A549 (cell line): Measurements from ENCODE around the gene DNAJC18. TPM values are rescaled to one million over a fixed set of nuclear protein-coding genes. Genes with fewer than 3 reads are reported as not detected.
"Not testable (repeated sequence)": the region's sequence is repeated elsewhere in the genome, so short reads cannot be mapped to it uniquely, and the experiment has no call there.

Experiments
- ATAC-seq, 2 experiments: fragments of 200-7000 bp in 1 of 2; fragments of >200 bp in 1 of 2; cut with Nextera tagmentation in 1 of 2; cut with Tn5 transposase in 1 of 2; 3 replicates each; pipeline versions ENCODE4 v1.8.0 to v1.9.1; 2018 to 2020; ENCODE audit warnings: mild to moderate bottlenecking in 1 of 2, moderate library complexity in 1 of 2
- CTCF ChIA-PET: fragments of 300-600 bp; sonication (Branson Sonifier 250); formaldehyde crosslinking; extraction: SDS; loops from one replicate; lab custom pipeline; 2021; ENCODE audit warnings: antibody characterized with exemption, inconsistent platforms; lab: Yijun Ruan, JAX
- POLR2A ChIA-PET: fragments of 350-600 bp; formaldehyde crosslinking; extraction: SDS; loops from one replicate; lab custom pipeline; 2021; ENCODE audit warnings: antibody characterized with exemption, inconsistent platforms; lab: Yijun Ruan, JAX
- DNase-seq, 2 experiments: peaks; one replicate each; pipeline versions ENCODE4 v3.0.0 to v3.0.0-alpha.2; 2011 to 2016; ENCODE audit warnings: low read depth in 1 of 2, low spot score in 1 of 2
- FAIRE-seq: peaks from 2 replicates; lab custom pipeline; 2011; peaks lifted over from hg19 to GRCh38; lab: Jason Lieb, UNC
- H3K27ac ChIP-seq, 2 experiments: fragments of >200 bp; sonication (Bioruptor Twin); formaldehyde crosslinking; 3 replicates each; pipeline ENCODE4 v1.5.1; 2016 to 2017
- H3K4me1 ChIP-seq: fragments of >200 bp; sonication (Bioruptor Twin); formaldehyde crosslinking; 3 replicates; pipeline ENCODE4 v1.6.1; 2016
- H3K4me2 ChIP-seq: fragments of >200 bp; sonication (Bioruptor Twin); formaldehyde crosslinking; 3 replicates; pipeline ENCODE4 v1.6.1; 2016
- H3K4me3 ChIP-seq: fragments of >200 bp; sonication (Bioruptor Twin); formaldehyde crosslinking; 3 replicates; pipeline ENCODE4 v1.5.1; 2016
- H3K9me3 ChIP-seq: fragments of >200 bp; sonication (Bioruptor Twin); formaldehyde crosslinking; 3 replicates; pipeline ENCODE4 v1.6.1; 2016
- BCL3 ChIP-seq: fragments of >200 bp; sonication (Bioruptor Twin); formaldehyde crosslinking; IDR thresholded peaks from 3 replicates; pipeline ENCODE4 v1.6.1; 2016
- CEBPB ChIP-seq, 2 experiments: fragments of >200 bp in 1 of 2; sonication (Bioruptor Twin) in 1 of 2; formaldehyde crosslinking in 1 of 2; IDR thresholded peaks; 2 replicates each; pipeline ENCODE4 v1.6.1; 2012 to 2016
- CHD2 ChIP-seq: fragments of 150-350 bp; IDR thresholded peaks from 2 replicates; pipeline ENCODE4 v1.6.1; 2014; ENCODE audit warnings: low read length; ENCODE audit not compliant: partially characterized antibody
- EHF ChIP-seq: fragments of 250-450 bp; sonication (Bioruptor Pico); IDR thresholded peaks from 2 replicates; pipeline ENCODE4 v1.5.0; 2020; ENCODE audit warnings: mild to moderate bottlenecking
- EHMT2 ChIP-seq: fragments of 200-600 bp; sonication (generic); IDR thresholded peaks from 2 replicates; pipeline ENCODE4 v1.6.1; 2016; ENCODE audit warnings: antibody characterized with exemption, low read depth, mild to moderate bottlenecking, moderate library complexity
- ESRRA ChIP-seq: fragments of 150-350 bp; IDR thresholded peaks from 2 replicates; pipeline ENCODE4 v1.6.1; 2014; ENCODE audit warnings: mild to moderate bottlenecking, low read length, borderline replicate concordance
- FOXS1 ChIP-seq: fragments of 250-450 bp; sonication (Bioruptor Pico); IDR thresholded peaks from 2 replicates; pipeline ENCODE4 v1.5.0; 2020; ENCODE audit warnings: mild to moderate bottlenecking, moderate library complexity
- HOXA7 ChIP-seq: fragments of 250-450 bp; sonication (Bioruptor Pico); IDR thresholded peaks from 2 replicates; pipeline ENCODE4 v1.5.0; 2020; ENCODE audit warnings: mild to moderate bottlenecking, moderate library complexity
- HOXB13 ChIP-seq: fragments of 250-450 bp; sonication (Bioruptor Pico); IDR thresholded peaks from 2 replicates; pipeline ENCODE4 v1.5.0; 2020; ENCODE audit warnings: low read depth, mild to moderate bottlenecking, moderate library complexity
- MAZ ChIP-seq: fragments of 150-350 bp; IDR thresholded peaks from 2 replicates; pipeline ENCODE4 v1.6.1; 2014; ENCODE audit warnings: antibody characterized with exemption, low read depth, low read length, borderline replicate concordance
- MYC ChIP-seq: IDR thresholded peaks from 2 replicates; pipeline ENCODE4 v1.6.1; 2012; ENCODE audit warnings: mild to moderate bottlenecking, inconsistent platforms, low read length, improper control_type of control experiment, borderline replicate concordance
- PHF8 ChIP-seq: fragments of 200-600 bp; sonication (generic); IDR thresholded peaks from 2 replicates; pipeline ENCODE4 v1.6.1; 2016; ENCODE audit warnings: low read depth, mild to moderate bottlenecking, antibody characterized with exemption, moderate library complexity, borderline replicate concordance
- POLR2A ChIP-seq: IDR thresholded peaks from 2 replicates; pipeline ENCODE4 v1.6.1; 2012; ENCODE audit warnings: mild to moderate bottlenecking, low read length
- RARB ChIP-seq: fragments of 250-450 bp; sonication (Bioruptor Pico); IDR thresholded peaks from 2 replicates; pipeline ENCODE4 v1.8.0; 2021; ENCODE audit warnings: mild to moderate bottlenecking, moderate library complexity
- REST ChIP-seq: fragments of 200-600 bp; sonication (generic); IDR thresholded peaks from 2 replicates; pipeline ENCODE4 v1.6.1; 2016; ENCODE audit warnings: antibody characterized with exemption, mild to moderate bottlenecking, moderate library complexity
- RFX5 ChIP-seq: fragments of 450-650 bp; IDR thresholded peaks from 2 replicates; pipeline ENCODE4 v1.7.1; 2014; ENCODE audit warnings: antibody characterized with exemption, mild to moderate bottlenecking, moderate library complexity
- SREBF2 ChIP-seq: fragments of 450-650 bp; IDR thresholded peaks from 2 replicates; pipeline ENCODE4 v1.6.1; 2014; ENCODE audit warnings: mild to moderate bottlenecking, moderate library complexity
- TFCP2L1 ChIP-seq: fragments of 250-450 bp; sonication (Bioruptor Pico); IDR thresholded peaks from 2 replicates; pipeline ENCODE4 v1.5.0; 2021; ENCODE audit warnings: mild to moderate bottlenecking
- ZC3H11A ChIP-seq: fragments of 450-650 bp; IDR thresholded peaks from 2 replicates; pipeline ENCODE4 v1.6.1; 2014; ENCODE audit warnings: antibody characterized with exemption, mild to moderate bottlenecking
- ZFP36 ChIP-seq: fragments of 450-650 bp; IDR thresholded peaks from 2 replicates; pipeline ENCODE4 v1.6.1; 2014; ENCODE audit warnings: borderline replicate concordance; ENCODE audit not compliant: partially characterized antibody
- WGBS: methylation state at CpG from one replicate; pipeline ENCODE4 v1.1.6; 2017; ENCODE audit errors: missing lambda C conversion rate; 5-methylcytosine and 5-hydroxymethylcytosine counted together
- polyA plus RNA-seq, 4 experiments: library from polyadenylated mRNA; depleted of rRNA in 3 of 4; stranded (reverse); fragments of >200 nt; fragmentation: RNase III in 1 of 4; extraction: RNeasy Plus Mini Kit Qiagen cat#74134 plus additional on column Dnase treatment in 1 of 4; gene quantifications; 2 replicates in 3 of 4; 3 replicates in 1 of 4; pipeline ENCODE4 v1.2.3, GENCODE V29; 2011 to 2017
- TF ChIP-seq, protein P1 (sequence below): fragments of >200 bp; sonication (Bioruptor Twin); formaldehyde crosslinking; IDR thresholded peaks from 2 replicates; pipeline ENCODE4 v1.6.1; 2016

The DNAJC18 gene
- polyA plus RNA-seq, 2 of the 4 experiments (the other 2 are of a cell fraction) = 5.3 TPM

- no peak overlapping the region for H3K4me3 ChIP-seq
- H3K4me2 ChIP-seq = no peak overlapping the region
- CTCF ChIA-PET = interaction anchor here (0.6 to 4.4 kb wide), 2 partner anchors 16 to 68 kb away, joined by 3 to 26 read pairs; no protein-coding TSS in a partner anchor
- no peaks in the 10 kb centered on the region for H3K9me3 ChIP-seq
- DNase-seq (no peak), FAIRE-seq (no peak), ATAC-seq (no peak; a peak in 1 of 6 replicates)
- WGBS = 52% methylated on average over 7 of the region's 7 CpGs
- H3K27ac ChIP-seq = no peak overlapping the region
- no peaks in the 10 kb centered on the region for H3K4me1 ChIP-seq
- TF ChIP-seq MAZ = no peak
- no peak for TF ChIP-seq ZC3H11A
- no peak for TF ChIP-seq ZFP36
- POLR2A ChIA-PET = no interaction called here
Measured at GRCh38 chr5:139445325-139446170, 6.2 kb upstream of the DNAJC18 start.

GRCh38 chr5:139443831-139444453 is 4.6 kb upstream of the DNAJC18 start:
- TF ChIP-seq HOXA7 (no peak), EHF (CRISPR knock-in tag) (no peak), FOXS1 (no peak), CEBPB (IDR thresholded peaks at IDR 0.05) (no peak), RARB (CRISPR knock-in tag) (no peak), HOXB13 (CRISPR knock-in tag) (no peak), BCL3 (no peak), SREBF2 (no peak), MYC (no peak), POLR2A (no peak), EHMT2 (no peak), RFX5 (no peak), CHD2 (no peak), PHF8 (no peak), REST (no peak), TFCP2L1 (CRISPR knock-in tag) (no peak), ESRRA (no peak)
- TF ChIP-seq, protein P1, sequence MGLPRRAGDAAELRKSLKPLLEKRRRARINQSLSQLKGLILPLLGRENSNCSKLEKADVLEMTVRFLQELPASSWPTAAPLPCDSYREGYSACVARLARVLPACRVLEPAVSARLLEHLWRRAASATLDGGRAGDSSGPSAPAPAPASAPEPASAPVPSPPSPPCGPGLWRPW = no peak
- Histone ChIP-seq H3K9me3 (no peaks in the 10 kb centered on the region), H3K4me1 (peaks cover 4% of the 10 kb centered on the region; the same call in 1 of the 3 replicates), H3K4me2 (no peak overlapping the region), H3K27ac (no peak overlapping the region), H3K4me3 (no peak overlapping the region)
- FAIRE-seq (no peak), ATAC-seq (no peak), DNase-seq (no peak)
- ChIA-PET CTCF (interaction anchor here (1.7 to 4.4 kb wide), 2 partner anchors 22 to 70 kb away, joined by 6 to 26 read pairs; no protein-coding TSS in a partner anchor), POLR2A (no interaction called here)
- WGBS = 49% methylated on average over 4 of the region's 4 CpGs

- H3K4me1 ChIP-seq, ATAC-seq, DNase-seq, H3K9me3 ChIP-seq, H3K4me3 ChIP-seq, FAIRE-seq, POLR2A ChIA-PET, H3K27ac ChIP-seq, H3K4me2 ChIP-seq: not testable (repeated sequence)
- 90% methylated on average over 17 of the region's 17 CpGs for WGBS
- CTCF ChIA-PET = interaction anchor here (3.0 to 8.4 kb wide), 3 partner anchors 18 to 73 kb away, joined by 12 to 88 read pairs (median 15); no protein-coding TSS in a partner anchor
Measured at GRCh38 chr5:139440416-139440815, 1.1 kb upstream of the DNAJC18 start.
